Lower lobe of right lung (tissue), 2 donors: ENCODE data around the gene HPRT1. TPM values are rescaled to one million over a fixed set of nuclear protein-coding genes. Genes with fewer than 3 reads are reported as not detected.

Experiments used
- ATAC-seq, 2 donors: fragments of 200-7000 bp; cut with Tn5 transposase; one replicate each; pipeline ENCODE4 v1.9.1; 2020 to 2022; ENCODE audit warnings: mild to moderate bottlenecking in 2 of 2, moderate library complexity in 2 of 2
- DNase-seq: peaks from one replicate; pipeline ENCODE4 v3.0.0-alpha.2; 2020
- H3K27ac ChIP-seq: fragments of 200-600 bp; one replicate; pipeline ENCODE4 v1.8.0; 2022
- H3K27me3 ChIP-seq: fragments of 200-600 bp; one replicate; pipeline ENCODE4 v1.8.0; 2022; ENCODE audit warnings: low read depth
- H3K36me3 ChIP-seq: fragments of 200-600 bp; one replicate; pipeline ENCODE4 v1.8.0; 2022; ENCODE audit warnings: mild to moderate bottlenecking
- H3K4me1 ChIP-seq: fragments of 200-600 bp; one replicate; pipeline ENCODE4 v1.8.0; 2022
- H3K4me3 ChIP-seq: fragments of 200-600 bp; one replicate; pipeline ENCODE4 v1.8.0; 2022; ENCODE audit warnings: mild to moderate bottlenecking
- H3K9me3 ChIP-seq: fragments of 200-600 bp; one replicate; pipeline ENCODE4 v1.8.0; 2022
- intact Hi-C: fragments of 100-400 bp; cut with DNase I; formaldehyde crosslinking; loops from one replicate; pipeline ENCODE4 v1.11.0; 2022
- total RNA-seq: library from RNA; stranded (reverse); fragmentation: NEBNext Ultra II Directional; extraction: Animal tissue kit (Norgen Biotek cat#: 25700); gene quantifications from one replicate; pipeline ENCODE4 v1.2.1, GENCODE V29; 2021
- TF ChIP-seq, protein P1 (sequence below): fragments of 200-600 bp; IDR thresholded peaks from one replicate; pipeline ENCODE4 v1.8.0; 2022; ENCODE audit warnings: antibody characterized with exemption, mild to moderate bottlenecking
- donor health status: DM: no; HTN: yes; CAD: no; lungs with severe emphysema.

HPRT1 gene
- total RNA-seq, 1 donor from 2014 or later: 18.1 TPM

DNA sequence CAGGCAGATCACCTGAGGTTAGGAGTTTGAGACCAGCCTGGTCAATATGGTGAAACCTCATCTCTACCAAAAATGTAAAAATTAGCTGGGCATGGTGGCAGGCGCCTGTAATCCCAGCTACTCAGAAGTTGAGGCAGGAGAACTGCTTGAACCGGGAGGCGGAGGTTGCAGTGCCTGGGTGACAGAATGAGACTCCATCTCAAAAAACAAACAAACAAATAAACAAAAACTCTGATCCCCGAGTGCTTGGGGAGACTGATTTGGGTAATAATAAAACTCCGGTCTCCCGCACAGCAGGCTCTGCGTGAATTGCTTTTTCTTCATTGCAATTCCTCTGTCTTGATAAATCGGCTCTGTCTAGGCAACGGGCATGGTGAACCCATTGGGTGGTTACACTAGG lies 73.4 kb downstream of the HPRT1 start:
- Histone ChIP-seq H3K36me3 (no peaks in the 10 kb centered on the region), H3K4me3 (no peak overlapping the region), H3K9me3 (no peaks in the 10 kb centered on the region), H3K4me1 (no peaks in the 10 kb centered on the region), H3K27me3 (no peaks in the 10 kb centered on the region), H3K27ac (no peak overlapping the region)
- TF ChIP-seq, protein P1, sequence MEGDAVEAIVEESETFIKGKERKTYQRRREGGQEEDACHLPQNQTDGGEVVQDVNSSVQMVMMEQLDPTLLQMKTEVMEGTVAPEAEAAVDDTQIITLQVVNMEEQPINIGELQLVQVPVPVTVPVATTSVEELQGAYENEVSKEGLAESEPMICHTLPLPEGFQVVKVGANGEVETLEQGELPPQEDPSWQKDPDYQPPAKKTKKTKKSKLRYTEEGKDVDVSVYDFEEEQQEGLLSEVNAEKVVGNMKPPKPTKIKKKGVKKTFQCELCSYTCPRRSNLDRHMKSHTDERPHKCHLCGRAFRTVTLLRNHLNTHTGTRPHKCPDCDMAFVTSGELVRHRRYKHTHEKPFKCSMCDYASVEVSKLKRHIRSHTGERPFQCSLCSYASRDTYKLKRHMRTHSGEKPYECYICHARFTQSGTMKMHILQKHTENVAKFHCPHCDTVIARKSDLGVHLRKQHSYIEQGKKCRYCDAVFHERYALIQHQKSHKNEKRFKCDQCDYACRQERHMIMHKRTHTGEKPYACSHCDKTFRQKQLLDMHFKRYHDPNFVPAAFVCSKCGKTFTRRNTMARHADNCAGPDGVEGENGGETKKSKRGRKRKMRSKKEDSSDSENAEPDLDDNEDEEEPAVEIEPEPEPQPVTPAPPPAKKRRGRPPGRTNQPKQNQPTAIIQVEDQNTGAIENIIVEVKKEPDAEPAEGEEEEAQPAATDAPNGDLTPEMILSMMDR: no peak
- no peak for DNase-seq
- intact Hi-C loops: no loop called here
- ATAC-seq: no peak

DNA sequence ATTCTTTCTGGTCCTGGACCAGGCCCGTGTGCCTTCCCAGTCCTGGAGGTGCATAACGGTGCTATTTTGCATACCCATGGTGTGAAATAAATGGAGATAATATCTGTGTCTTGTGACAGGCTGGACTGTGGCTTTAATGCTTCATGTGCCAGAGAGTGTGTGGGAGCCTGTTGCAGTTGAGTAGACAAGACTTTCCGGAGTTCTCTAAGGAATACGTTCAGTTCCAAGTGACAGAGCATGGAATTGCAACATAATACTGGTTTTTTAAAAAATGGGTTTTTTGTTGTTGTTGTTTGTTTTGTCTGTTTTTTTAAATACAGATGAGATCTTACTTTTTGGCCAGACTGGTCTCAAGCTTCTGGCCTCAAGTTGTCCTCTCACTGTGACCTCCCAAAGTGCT lies 74.0 kb downstream of the HPRT1 start:
- Histone ChIP-seq H3K4me3 (no peak overlapping the region), H3K27ac (no peak overlapping the region), H3K4me1 (no peaks in the 10 kb centered on the region), H3K27me3 (no peaks in the 10 kb centered on the region), H3K9me3 (no peaks in the 10 kb centered on the region), H3K36me3 (no peaks in the 10 kb centered on the region)
- DNase-seq (no peak), ATAC-seq (no peak)
- TF ChIP-seq, protein P1: no peak
- intact Hi-C loops: no loop called here

DNA sequence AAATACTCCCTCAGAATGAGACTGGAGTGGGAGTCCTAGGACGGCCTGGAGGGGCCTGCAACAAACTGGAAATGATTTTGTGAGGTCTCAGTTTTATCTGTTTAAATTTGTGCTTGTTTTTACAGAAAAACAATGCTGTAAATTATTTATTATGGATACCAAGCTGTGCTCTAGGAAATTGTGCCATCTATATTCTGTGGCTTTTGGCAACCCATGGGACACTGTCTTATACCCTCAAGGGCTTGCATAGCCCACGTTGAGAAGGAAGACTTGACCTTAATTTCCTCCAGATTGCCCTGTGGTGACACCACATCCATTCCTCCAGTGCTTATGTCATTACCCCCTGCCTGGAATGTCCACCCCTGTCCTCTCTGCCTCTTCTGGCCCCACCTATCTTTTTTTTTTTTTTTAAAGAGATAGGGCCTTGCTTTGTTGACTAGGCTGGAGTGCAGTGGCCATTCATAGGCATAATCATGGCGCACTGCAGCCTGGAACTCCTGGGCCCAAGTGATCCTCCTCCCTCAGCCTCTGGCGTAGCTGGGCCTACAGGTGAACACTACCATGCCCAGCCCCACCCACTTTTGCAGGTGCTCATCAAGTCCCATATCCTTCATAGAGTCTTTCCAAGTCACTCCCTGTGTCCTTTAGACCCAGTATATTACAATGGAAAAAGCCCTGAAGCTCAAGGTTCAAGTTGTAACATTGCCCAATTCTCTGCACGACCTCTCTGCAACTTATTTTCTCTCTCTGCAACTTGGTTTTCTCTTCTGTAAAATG lies 77.4 kb downstream of the HPRT1 start:
- no peak overlapping the region for H3K27ac ChIP-seq
- H3K36me3 ChIP-seq: no peaks in the 10 kb centered on the region
- intact Hi-C loops: no loop called here
- H3K4me3 ChIP-seq: no peak overlapping the region
- DNase-seq (no peak), ATAC-seq (peak in 1 of 2 donors; percentile 60)
- H3K9me3 ChIP-seq: no peaks in the 10 kb centered on the region
- H3K4me1 ChIP-seq: no peaks in the 10 kb centered on the region
- TF ChIP-seq, protein P1: no peak
- H3K27me3 ChIP-seq: no peaks in the 10 kb centered on the region

DNA sequence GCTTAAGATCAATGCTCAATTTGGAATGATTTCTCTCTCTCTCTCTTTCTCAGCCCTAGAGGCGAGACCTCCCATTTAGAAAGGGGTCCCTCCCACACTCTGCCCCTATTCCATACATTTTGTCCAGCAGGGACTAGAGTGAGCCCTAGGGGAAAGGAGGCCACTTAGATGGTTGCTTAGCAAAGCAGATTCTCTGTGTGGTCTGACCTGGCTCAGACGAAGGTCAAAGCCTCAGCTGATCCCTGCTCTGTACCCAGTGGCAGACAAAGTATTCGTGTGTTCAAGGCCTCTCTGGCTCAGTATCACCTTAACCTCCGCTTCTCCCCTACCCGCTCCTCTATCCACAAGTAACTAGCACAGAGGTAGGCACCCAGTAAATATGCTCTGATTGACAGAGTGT lies 78.4 kb downstream of the HPRT1 start:
- TF ChIP-seq, protein P1: no peak
- ATAC-seq (no peak), DNase-seq (no peak)
- Histone ChIP-seq H3K27me3 (no peaks in the 10 kb centered on the region), H3K36me3 (no peaks in the 10 kb centered on the region), H3K27ac (no peak overlapping the region), H3K4me1 (no peaks in the 10 kb centered on the region), H3K9me3 (no peaks in the 10 kb centered on the region), H3K4me3 (no peak overlapping the region)
- intact Hi-C loops: no loop called here

DNA sequence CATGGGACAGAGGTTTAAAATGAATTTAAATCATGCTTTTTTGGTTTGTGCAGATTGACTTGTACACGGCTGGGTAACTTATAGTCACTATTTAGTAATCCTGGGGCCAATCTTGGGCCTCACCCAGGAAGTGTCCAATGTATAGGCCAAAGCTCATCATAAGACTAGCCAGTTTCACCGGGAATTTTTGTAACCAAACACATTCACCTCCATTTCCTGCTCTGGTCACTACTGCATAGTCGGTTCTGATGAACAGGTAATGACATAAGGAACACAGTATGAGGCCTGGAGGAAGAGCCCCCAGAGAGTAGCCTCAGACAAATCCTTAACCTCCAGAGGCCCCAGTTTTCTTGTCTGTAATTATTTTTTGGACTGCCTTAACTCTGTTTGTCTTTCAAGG lies 81.9 kb downstream of the HPRT1 start:
- DNase-seq (no peak), ATAC-seq (no peak)
- intact Hi-C loops: no loop called here
- no peak overlapping the region for H3K4me3 ChIP-seq
- TF ChIP-seq, protein P1: no peak
- no peaks in the 10 kb centered on the region for H3K4me1 ChIP-seq
- H3K27me3 ChIP-seq: peaks cover 18% of the 10 kb centered on the region
- no peak overlapping the region for H3K27ac ChIP-seq
- no peaks in the 10 kb centered on the region for H3K9me3 ChIP-seq
- H3K36me3 ChIP-seq: no peaks in the 10 kb centered on the region
